Spleen (tissue), 11 donors: ENCODE data around the gene IGF1R. TPM values are rescaled to one million over a fixed set of nuclear protein-coding genes. Genes with fewer than 3 reads are reported as not detected.

Source experiments
- DNase-seq: peaks from one replicate; pipeline ENCODE4 v3.0.0-alpha.2; 2020
- H3K27ac ChIP-seq, 8 donors: fragments of 200-600 bp; sonication (generic) in 7 of 8; 1 replicate in 4 of 8; 2 replicates in 4 of 8; pipeline versions ENCODE4 v1.5.0 to v1.8.0; 2016 to 2021; ENCODE audit warnings: inconsistent platforms in 4 of 8, mild to moderate bottlenecking in 4 of 8, moderate library complexity in 1 of 8
- H3K27me3 ChIP-seq, 7 donors: fragments of 200-600 bp; sonication (generic) in 6 of 7; replicated peaks in 1 of 7; 1 replicate in 4 of 7; 2 replicates in 3 of 7; pipeline versions ENCODE4 v1.5.0 to v1.8.0; 2016 to 2021; ENCODE audit warnings: inconsistent platforms in 3 of 7, mild to moderate bottlenecking in 1 of 7
- H3K36me3 ChIP-seq, 6 donors: fragments of 200-600 bp; sonication (generic) in 5 of 6; 1 replicate in 4 of 6; 2 replicates in 2 of 6; pipeline versions ENCODE4 v1.5.0 to v1.8.0; 2016 to 2021; ENCODE audit warnings: inconsistent platforms in 2 of 6
- H3K4me1 ChIP-seq, 6 donors: fragments of 200-600 bp; sonication (generic) in 5 of 6; 1 replicate in 3 of 6; 2 replicates in 3 of 6; pipeline versions ENCODE4 v1.5.0 to v1.8.0; 2016 to 2021; ENCODE audit warnings: inconsistent platforms in 3 of 6
- H3K4me3 ChIP-seq, 8 donors: fragments of 200-600 bp; sonication (generic) in 7 of 8; 1 replicate in 4 of 8; 2 replicates in 4 of 8; pipeline versions ENCODE4 v1.5.0 to v1.8.0; 2016 to 2021; ENCODE audit warnings: inconsistent platforms in 4 of 8, mild to moderate bottlenecking in 4 of 8, moderate library complexity in 2 of 8
- H3K9me3 ChIP-seq, 8 donors: fragments of 200-600 bp; sonication (generic) in 7 of 8; 1 replicate in 4 of 8; 2 replicates in 4 of 8; pipeline versions ENCODE4 v1.5.0 to v1.8.0; 2016 to 2021; ENCODE audit warnings: inconsistent platforms in 4 of 8
- POLR2A ChIP-seq, 3 donors: fragments of 450-650 bp; IDR thresholded peaks; one replicate each; pipeline ENCODE4 v1.5.1; 2017; ENCODE audit warnings: antibody characterized with exemption in 3 of 3, mild to moderate bottlenecking in 1 of 3
- POLR2AphosphoS5 ChIP-seq, 3 donors: sonication (generic); formaldehyde crosslinking; IDR thresholded peaks; one replicate each; pipeline ENCODE4 v1.5.1; 2017; ENCODE audit warnings: antibody characterized with exemption in 3 of 3
- WGBS, 5 donors: extraction: QIAGEN DNeasy Blood & Tissue Kit in 3 of 5; methylation state at CpG; one replicate each; pipeline versions ENCODE4 v1.1.5 to v1.1.7; 2013 to 2018; 5-methylcytosine and 5-hydroxymethylcytosine counted together
- intact Hi-C: fragments of 100-400 bp; cut with DNase I; formaldehyde crosslinking; loops from one replicate; pipeline ENCODE4 v1.15.0; 2023; ENCODE audit warnings: low total_unique reads
- polyA plus RNA-seq, 3 donors: library from polyadenylated mRNA; stranded (reverse); fragments of 200-250 nt; gene quantifications; one replicate each; pipeline ENCODE4 v1.2.1, GENCODE V29; 2013
- total RNA-seq, 7 donors: library from RNA; depleted of rRNA in 3 of 7; stranded (reverse); fragments of >200 nt in 3 of 7; fragmentation: NEBNext Ultra II Directional in 4 of 7; extraction: Animal tissue kit (Norgen Biotek cat#: 25700) in 4 of 7; gene quantifications; one replicate each; pipeline versions ENCODE4 v1.1.0 to v1.2.1, GENCODE V29; 2016 to 2021
- TF ChIP-seq, protein P1 (sequence below), 11 experiments: fragments of 200-600 bp in 7 of 11; fragments of 450-650 bp in 4 of 11; sonication (generic) in 4 of 11; IDR thresholded peaks in 8 of 11; conservative IDR thresholded peaks in 3 of 11; 1 replicate in 7 of 11; 2 replicates in 4 of 11; pipeline versions ENCODE4 v1.4.0 to v1.8.0; 2016 to 2021; ENCODE audit warnings: antibody characterized with exemption in 11 of 11, inconsistent platforms in 4 of 11, mild to moderate bottlenecking in 1 of 11
- donor health status: healthy with polysubstance abuse.
- donor health status: DM: no; HTN: no; CAD: no; lungs with moderate emphysema.
- donor health status: DM: no; HTN: no; CAD: no.
- donor health status: Bipolar disorder and iron deficiency.
- donor health status: healthy.
- donor health status: DM: no; HTN: no; CAD: no.
- donor health status: DM: yes; HTN: yes; CAD: no.

The IGF1R gene
- total and polyA plus RNA-seq, 10 donors, result 1.1 to 104 (median 53.1) TPM

DNA sequence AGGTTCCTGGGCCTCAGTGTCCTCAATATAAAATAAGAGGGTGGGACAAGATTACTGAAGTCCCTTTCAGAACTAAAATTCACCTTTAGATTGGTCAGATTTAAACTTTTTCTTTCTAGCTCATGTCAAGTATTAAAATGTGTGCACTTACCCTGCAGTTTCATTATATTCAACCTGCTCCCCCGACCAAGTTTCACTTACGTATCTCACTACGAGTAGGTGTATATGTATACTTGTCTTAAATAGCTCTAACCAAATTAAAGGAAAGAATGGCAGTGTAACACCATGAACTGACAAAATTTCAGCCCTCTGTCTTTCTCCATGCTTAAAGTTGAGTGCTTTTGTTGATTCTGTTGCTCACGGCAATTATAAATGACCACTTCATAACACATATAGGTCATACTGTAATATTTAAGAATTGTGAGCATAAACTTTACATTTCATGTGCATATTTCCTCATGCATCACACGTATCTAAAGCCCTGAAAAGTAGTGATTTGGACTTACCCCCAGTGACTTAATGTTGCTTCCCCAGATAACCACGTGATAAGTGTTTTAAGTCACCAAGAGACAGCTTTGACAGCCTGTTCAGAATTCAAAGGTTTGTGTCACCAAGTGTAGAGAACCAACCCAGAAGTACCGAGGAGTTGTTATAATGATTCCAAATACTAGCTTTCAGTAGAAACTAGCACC, 289.2 kb downstream of the IGF1R start:
- no peak overlapping the region for H3K27ac ChIP-seq
- WGBS, 5 donors, result 76 to 85% (median 81%) methylated on average over 7 of the region's 7 CpGs
- TF ChIP-seq POLR2A (IDR thresholded peaks at IDR 0.05), result no peak
- TF ChIP-seq POLR2AphosphoS5 (IDR thresholded peaks at IDR 0.05), result no peak
- TF ChIP-seq, protein P1, sequence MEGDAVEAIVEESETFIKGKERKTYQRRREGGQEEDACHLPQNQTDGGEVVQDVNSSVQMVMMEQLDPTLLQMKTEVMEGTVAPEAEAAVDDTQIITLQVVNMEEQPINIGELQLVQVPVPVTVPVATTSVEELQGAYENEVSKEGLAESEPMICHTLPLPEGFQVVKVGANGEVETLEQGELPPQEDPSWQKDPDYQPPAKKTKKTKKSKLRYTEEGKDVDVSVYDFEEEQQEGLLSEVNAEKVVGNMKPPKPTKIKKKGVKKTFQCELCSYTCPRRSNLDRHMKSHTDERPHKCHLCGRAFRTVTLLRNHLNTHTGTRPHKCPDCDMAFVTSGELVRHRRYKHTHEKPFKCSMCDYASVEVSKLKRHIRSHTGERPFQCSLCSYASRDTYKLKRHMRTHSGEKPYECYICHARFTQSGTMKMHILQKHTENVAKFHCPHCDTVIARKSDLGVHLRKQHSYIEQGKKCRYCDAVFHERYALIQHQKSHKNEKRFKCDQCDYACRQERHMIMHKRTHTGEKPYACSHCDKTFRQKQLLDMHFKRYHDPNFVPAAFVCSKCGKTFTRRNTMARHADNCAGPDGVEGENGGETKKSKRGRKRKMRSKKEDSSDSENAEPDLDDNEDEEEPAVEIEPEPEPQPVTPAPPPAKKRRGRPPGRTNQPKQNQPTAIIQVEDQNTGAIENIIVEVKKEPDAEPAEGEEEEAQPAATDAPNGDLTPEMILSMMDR (IDR thresholded peaks at IDR 0.05 in 8 of 11, conservative IDR thresholded peaks at IDR 0.05 in 3 of 11), result no peak
- no peaks in the 10 kb centered on the region for H3K4me1 ChIP-seq
- H3K4me3 ChIP-seq, result no peak overlapping the region
- intact Hi-C loops, result no loop called here
- DNase-seq, result no peak
- H3K9me3 ChIP-seq, result no peaks in the 10 kb centered on the region
- no peaks in the 10 kb centered on the region for H3K27me3 ChIP-seq
- peaks cover 0 to 100% (median 38%) of the 10 kb centered on the region in 6 donors for H3K36me3 ChIP-seq

DNA sequence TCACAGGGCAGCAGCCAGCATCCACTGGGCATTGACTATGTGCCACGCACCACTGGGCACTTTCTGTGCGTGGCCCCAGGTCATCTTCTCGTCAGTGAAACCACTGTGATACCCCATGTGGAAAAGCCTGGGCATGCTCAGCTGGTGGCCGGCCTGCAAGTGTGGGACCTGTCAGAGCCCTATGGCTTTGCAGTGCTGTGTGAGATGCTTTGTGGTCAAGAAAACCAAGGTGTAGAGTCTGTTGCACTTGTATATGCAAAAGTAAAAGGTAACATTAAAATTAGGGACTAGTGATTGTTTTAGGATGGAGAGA, 289.7 kb downstream of the IGF1R start:
- Histone ChIP-seq H3K9me3 (no peaks in the 10 kb centered on the region), H3K4me3 (no peak overlapping the region), H3K27me3 (no peaks in the 10 kb centered on the region), H3K4me1 (no peaks in the 10 kb centered on the region), H3K27ac (no peak overlapping the region), H3K36me3 (peaks cover 0 to 100% (median 41%) of the 10 kb centered on the region in 6 donors)
- DNase-seq, result peak; percentile 53
- TF ChIP-seq POLR2A (IDR thresholded peaks at IDR 0.05) (no peak), POLR2AphosphoS5 (IDR thresholded peaks at IDR 0.05) (no peak)
- TF ChIP-seq, protein P1 (IDR thresholded peaks at IDR 0.05 in 8 of 11, conservative IDR thresholded peaks at IDR 0.05 in 3 of 11), result no peak
- intact Hi-C loops, result no loop called here
- 67 to 86% (median 77%) methylated on average over 2 to 4 of the region's 4 CpGs for WGBS, 5 donors

DNA sequence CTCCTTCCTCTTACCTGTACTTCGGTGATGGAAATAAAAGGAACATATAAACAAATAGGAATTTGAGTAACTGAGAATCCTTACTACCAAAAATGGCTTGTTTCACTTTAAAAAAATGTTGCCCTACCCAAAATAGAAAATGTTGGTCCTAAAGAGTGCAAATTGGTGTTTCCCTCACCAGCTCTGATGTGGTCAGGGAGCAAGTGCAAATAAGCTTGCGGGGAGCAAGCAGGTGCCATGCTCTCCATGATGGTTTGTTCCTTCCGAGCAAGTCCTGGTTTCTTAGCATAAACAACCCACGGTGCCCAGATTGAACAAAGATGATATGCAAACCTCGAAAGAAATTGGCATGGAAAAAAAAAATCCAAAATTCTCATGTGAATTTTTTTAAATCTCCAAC, 290.5 kb downstream of the IGF1R start:
- peaks cover 0 to 100% (median 44%) of the 10 kb centered on the region in 6 donors for H3K36me3 ChIP-seq
- no peaks in the 10 kb centered on the region for H3K27me3 ChIP-seq
- no peak for DNase-seq
- no peaks in the 10 kb centered on the region for H3K9me3 ChIP-seq
- H3K27ac ChIP-seq, result no peak overlapping the region
- TF ChIP-seq POLR2A (IDR thresholded peaks at IDR 0.05) (no peak), POLR2AphosphoS5 (IDR thresholded peaks at IDR 0.05) (no peak)
- TF ChIP-seq, protein P1 (IDR thresholded peaks at IDR 0.05 in 8 of 11, conservative IDR thresholded peaks at IDR 0.05 in 3 of 11), result no peak
- 77 to 89% (median 89%) methylated on average over 5 of the region's 5 CpGs for WGBS, 5 donors
- no peak overlapping the region for H3K4me3 ChIP-seq
- intact Hi-C loops, result no loop called here
- peaks cover 0 to 2% (median 0%) of the 10 kb centered on the region in 6 donors for H3K4me1 ChIP-seq

DNA sequence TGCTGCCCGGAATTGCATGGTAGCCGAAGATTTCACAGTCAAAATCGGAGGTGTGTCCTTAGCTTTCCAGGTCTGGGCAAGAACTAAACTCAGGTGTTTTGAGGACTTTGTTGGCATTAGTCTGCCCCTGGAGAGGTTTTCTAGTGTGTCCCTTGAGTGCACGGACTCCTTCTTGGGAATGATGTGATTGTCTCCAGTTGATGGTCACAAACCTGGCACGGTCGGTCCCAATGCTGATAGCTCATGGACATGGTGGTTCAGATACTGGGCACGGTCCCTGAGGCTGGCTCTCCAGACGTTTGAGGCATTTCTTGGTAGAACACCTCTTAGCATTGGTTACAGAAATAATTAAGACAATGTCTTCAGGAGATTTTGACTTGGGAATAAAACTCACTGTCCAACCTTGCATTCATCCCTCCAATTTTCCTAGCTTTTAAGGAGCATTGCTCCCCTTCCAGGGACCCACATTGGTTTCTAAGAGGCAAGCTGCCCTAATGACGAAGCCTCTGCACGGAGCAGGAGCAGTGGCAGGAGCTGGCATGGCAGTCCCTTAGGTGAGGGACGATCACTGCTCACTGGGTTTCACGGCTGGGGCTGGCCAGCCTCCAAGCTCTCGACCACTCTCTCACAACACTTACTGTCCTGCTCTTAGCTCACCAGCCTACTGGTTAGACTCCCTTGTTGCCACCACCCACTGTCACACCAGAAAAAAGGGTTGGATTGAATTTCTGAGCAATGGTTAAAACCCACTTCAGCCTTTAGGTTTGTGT, 291.2 kb downstream of the IGF1R start:
- intact Hi-C loops, result no loop called here
- peaks cover 0 to 100% (median 45%) of the 10 kb centered on the region in 6 donors for H3K36me3 ChIP-seq
- no peak overlapping the region for H3K27ac ChIP-seq
- no peaks in the 10 kb centered on the region for H3K9me3 ChIP-seq
- peak; percentile 41 for DNase-seq
- no peak for TF ChIP-seq POLR2AphosphoS5 (IDR thresholded peaks at IDR 0.05)
- TF ChIP-seq, protein P1 (IDR thresholded peaks at IDR 0.05 in 8 of 11, conservative IDR thresholded peaks at IDR 0.05 in 3 of 11), result no peak
- no peak for TF ChIP-seq POLR2A (IDR thresholded peaks at IDR 0.05)
- no peaks in the 10 kb centered on the region for H3K27me3 ChIP-seq
- no peak overlapping the region for H3K4me3 ChIP-seq
- WGBS, 5 donors, result 87 to 94% (median 92%) methylated on average over 13 of the region's 13 CpGs
- peaks cover 0 to 9% (median 0%) of the 10 kb centered on the region in 6 donors for H3K4me1 ChIP-seq
